ENCODE data around the gene ESYT1.
"Not testable (repeated sequence)": the region's sequence is repeated elsewhere in the genome, so short reads cannot be mapped to it uniquely, and the experiment has no call there.

Gene ESYT1

GRCh38 chr12:56156464-56157200 is 28.6 kb downstream of the ESYT1 start:
- not testable (repeated sequence) for DNase-seq (ENCODE audit: low read depth)

GRCh38 chr12:56157201-56158028 is 29.3 kb downstream of the ESYT1 start:
- DNase-seq (ENCODE audit: low read depth): peak; percentile 59

- peak; percentile 97 for DNase-seq (ENCODE audit: low read depth)
Observed at GRCh38 chr12:56158029-56158925, 30.2 kb downstream of the ESYT1 start, which contains the start of gene MYL6. Gene MYL6 (plus strand): TSS chr12:56158359. CDS start chr12:56158402, 43 bp downstream.

- DNase-seq (ENCODE audit: low read depth): peak; percentile 48
Observed at GRCh38 chr12:56158926-56159461, 30.9 kb downstream of the ESYT1 start.

- DNase-seq (ENCODE audit: low read depth): no peak
Observed at GRCh38 chr12:56159482-56160192, 31.6 kb downstream of the ESYT1 start.

GRCh38 chr12:56160193-56160763 is 32.2 kb downstream of the ESYT1 start:
- DNase-seq (ENCODE audit: low read depth): no peak

GRCh38 chr12:56160894-56161689 is 33.0 kb downstream of the ESYT1 start:
- DNase-seq (ENCODE audit: low read depth): no peak

- no peak for DNase-seq (ENCODE audit: low read depth)
Observed at GRCh38 chr12:56161690-56162351, 33.8 kb downstream of the ESYT1 start.

- no peak for DNase-seq (ENCODE audit: low read depth)
Observed at GRCh38 chr12:56162468-56163290, 34.6 kb downstream of the ESYT1 start.

- no peak for DNase-seq (ENCODE audit: low read depth)
Observed at GRCh38 chr12:56163533-56164344, 35.7 kb downstream of the ESYT1 start.

GRCh38 chr12:56164345-56164729 is 36.3 kb downstream of the ESYT1 start:
- DNase-seq (ENCODE audit: low read depth): no peak

GRCh38 chr12:56165369-56165768 is 37.3 kb downstream of the ESYT1 start:
- DNase-seq (ENCODE audit: low read depth): no peak

- DNase-seq (ENCODE audit: low read depth): no peak
Observed at GRCh38 chr12:56169229-56169759, 41.2 kb downstream of the ESYT1 start.

GRCh38 chr12:56172839-56173238 is 44.8 kb downstream of the ESYT1 start:
- no peak for DNase-seq (ENCODE audit: low read depth)

- no peak for DNase-seq (ENCODE audit: low read depth)
Observed at GRCh38 chr12:56178347-56178746, 50.3 kb downstream of the ESYT1 start.

- no peak for DNase-seq (ENCODE audit: low read depth)
Observed at GRCh38 chr12:56186957-56187356, 58.9 kb downstream of the ESYT1 start.

- DNase-seq (ENCODE audit: low read depth): no peak
Observed at GRCh38 chr12:56188131-56188777, 60.2 kb downstream of the ESYT1 start.

Measured in stromal cell of bone marrow (primary cell).